ENCODE data around the gene LRRC42. TPM values are rescaled to one million over a fixed set of nuclear protein-coding genes. Genes with fewer than 3 reads are reported as not detected.
"Not testable (repeated sequence)": the region's sequence is repeated elsewhere in the genome, so short reads cannot be mapped to it uniquely, and the experiment has no call there.

Gene LRRC42
- total RNA-seq, 1 donor from 2014 or later = 30.1 TPM

DNA sequence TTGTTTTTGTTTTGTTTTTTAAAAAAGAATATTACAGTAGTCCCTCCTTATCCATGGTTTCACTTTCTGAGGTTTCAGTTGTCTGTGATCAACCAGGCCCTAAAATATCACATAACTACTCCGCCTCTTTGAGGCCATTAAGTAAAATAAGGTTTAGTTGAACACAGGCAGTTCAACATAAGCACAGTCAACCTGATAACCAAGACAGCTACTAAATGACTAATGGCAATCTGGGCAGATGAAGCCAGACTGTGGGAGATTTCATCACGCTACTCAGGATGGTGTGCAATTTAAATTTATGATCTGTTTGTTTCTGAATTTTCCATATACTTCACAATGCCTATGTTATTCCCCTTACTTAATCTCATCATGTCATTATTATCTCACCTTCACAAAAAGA is 41.7 kb downstream of the LRRC42 start:
- Mint-ChIP-seq H3K9me3 (ENCODE audit: unreplicated experiment) (no peaks in the 10 kb centered on the region), H3K4me3 (ENCODE audit: unreplicated experiment) (no peak overlapping the region), H3K36me3 (ENCODE audit: unreplicated experiment) (no peaks in the 10 kb centered on the region), H3K27ac (ENCODE audit: unreplicated experiment) (no peak overlapping the region), H3K4me1 (ENCODE audit: unreplicated experiment) (peaks cover 4% of the 10 kb centered on the region), H3K27me3 (ENCODE audit: unreplicated experiment) (peaks cover 8% of the 10 kb centered on the region)
- TF ChIP-seq, protein P1, sequence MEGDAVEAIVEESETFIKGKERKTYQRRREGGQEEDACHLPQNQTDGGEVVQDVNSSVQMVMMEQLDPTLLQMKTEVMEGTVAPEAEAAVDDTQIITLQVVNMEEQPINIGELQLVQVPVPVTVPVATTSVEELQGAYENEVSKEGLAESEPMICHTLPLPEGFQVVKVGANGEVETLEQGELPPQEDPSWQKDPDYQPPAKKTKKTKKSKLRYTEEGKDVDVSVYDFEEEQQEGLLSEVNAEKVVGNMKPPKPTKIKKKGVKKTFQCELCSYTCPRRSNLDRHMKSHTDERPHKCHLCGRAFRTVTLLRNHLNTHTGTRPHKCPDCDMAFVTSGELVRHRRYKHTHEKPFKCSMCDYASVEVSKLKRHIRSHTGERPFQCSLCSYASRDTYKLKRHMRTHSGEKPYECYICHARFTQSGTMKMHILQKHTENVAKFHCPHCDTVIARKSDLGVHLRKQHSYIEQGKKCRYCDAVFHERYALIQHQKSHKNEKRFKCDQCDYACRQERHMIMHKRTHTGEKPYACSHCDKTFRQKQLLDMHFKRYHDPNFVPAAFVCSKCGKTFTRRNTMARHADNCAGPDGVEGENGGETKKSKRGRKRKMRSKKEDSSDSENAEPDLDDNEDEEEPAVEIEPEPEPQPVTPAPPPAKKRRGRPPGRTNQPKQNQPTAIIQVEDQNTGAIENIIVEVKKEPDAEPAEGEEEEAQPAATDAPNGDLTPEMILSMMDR (IDR thresholded peaks at IDR 0.05) = no peak
- no peak for DNase-seq (ENCODE audit: extremely low spot score, unreplicated experiment)

DNA sequence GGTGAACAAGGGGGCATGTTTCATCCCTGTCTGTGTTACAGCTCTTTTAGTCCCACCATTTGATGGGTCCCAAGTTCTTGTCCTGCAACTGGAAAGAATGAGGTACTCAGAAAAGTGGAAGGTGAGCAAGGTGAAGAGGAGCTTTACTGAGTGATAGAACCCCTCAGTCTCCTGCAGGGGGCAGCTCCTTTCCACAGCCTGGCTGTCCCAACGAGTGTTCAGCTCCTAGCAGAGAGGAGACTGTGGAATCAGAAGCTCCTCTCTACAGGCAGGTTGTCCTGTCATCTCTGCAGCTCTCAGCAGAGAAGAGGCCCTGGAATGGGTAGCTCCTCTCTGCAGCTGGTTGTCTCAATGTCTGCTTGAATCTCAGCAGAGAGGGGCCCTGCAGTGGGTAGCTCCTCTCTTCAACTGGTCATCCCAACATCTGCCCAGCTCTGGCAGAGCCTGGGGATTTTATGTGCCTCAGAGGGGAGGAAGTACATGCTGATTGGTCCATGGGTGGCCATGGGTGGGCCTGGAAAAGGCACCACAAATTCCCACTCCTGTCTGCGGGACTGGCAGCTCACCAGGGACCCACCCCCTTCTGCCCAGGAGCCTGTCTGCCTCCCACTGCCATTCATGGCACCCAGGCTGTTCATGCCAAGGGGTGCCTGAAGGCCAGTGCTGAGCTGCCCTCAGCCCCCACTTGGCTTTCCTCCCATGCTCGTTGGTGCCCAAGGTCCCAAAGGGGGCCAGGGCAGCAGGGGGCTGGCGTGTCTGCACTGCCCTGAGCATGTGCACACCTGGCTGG is 46.1 kb downstream of the LRRC42 start:
- Mint-ChIP-seq H3K9me3 (ENCODE audit: unreplicated experiment) (no peaks in the 10 kb centered on the region), H3K36me3 (ENCODE audit: unreplicated experiment) (no peaks in the 10 kb centered on the region), H3K4me1 (ENCODE audit: unreplicated experiment) (no peaks in the 10 kb centered on the region), H3K27ac (ENCODE audit: unreplicated experiment) (no peak overlapping the region), H3K4me3 (ENCODE audit: unreplicated experiment) (no peak overlapping the region), H3K27me3 (ENCODE audit: unreplicated experiment) (peaks cover 16% of the 10 kb centered on the region)
- TF ChIP-seq, protein P1 (IDR thresholded peaks at IDR 0.05) = peak; percentile 42
- DNase-seq (ENCODE audit: extremely low spot score, unreplicated experiment) = no peak

DNA sequence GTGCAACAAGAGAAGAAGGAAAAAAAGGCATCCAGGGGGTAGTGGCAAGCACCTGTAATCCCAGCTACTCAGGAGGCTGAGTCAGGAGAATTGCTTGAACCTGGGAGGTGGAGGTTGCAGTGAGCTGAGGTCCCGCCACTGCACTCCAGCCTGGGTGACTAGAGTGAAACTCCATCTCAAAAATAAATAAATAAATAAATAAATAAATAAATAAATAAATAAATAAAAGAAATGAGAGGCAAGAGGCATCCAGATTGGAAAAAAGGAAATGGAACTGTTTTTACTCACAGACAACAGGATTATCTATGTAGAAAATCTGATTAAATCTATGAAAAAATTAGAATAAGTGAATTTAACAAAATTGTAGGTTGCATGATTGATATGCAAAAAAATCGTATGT is 48.4 kb downstream of the LRRC42 start:
- not testable (repeated sequence) for H3K27ac Mint-ChIP-seq (ENCODE audit: unreplicated experiment); H3K4me3 Mint-ChIP-seq (ENCODE audit: unreplicated experiment); DNase-seq (ENCODE audit: extremely low spot score, unreplicated experiment)

DNA sequence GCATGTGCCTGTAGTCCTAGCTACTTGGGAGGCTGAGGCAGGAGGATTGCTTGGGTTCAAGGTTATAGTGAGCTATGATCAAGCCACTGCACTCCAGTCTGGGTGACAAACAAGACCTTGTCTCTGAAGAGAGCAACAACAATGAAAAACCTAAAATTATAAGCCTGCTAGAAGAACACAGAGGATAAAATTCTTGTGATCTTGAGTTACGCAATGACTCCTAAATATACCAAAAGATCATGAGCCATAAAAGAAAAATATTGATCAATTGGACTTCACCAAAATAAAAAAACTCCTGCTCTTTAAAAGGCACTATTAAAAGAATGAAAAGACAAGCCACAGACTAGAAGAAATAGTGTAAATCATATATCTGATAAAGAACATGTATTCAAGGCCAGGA is 49.5 kb downstream of the LRRC42 start:
- Mint-ChIP-seq H3K27ac (ENCODE audit: unreplicated experiment) (no peak overlapping the region), H3K27me3 (ENCODE audit: unreplicated experiment) (peaks cover 14% of the 10 kb centered on the region), H3K4me3 (ENCODE audit: unreplicated experiment) (no peak overlapping the region), H3K9me3 (ENCODE audit: unreplicated experiment) (no peaks in the 10 kb centered on the region), H3K4me1 (ENCODE audit: unreplicated experiment) (no peaks in the 10 kb centered on the region), H3K36me3 (ENCODE audit: unreplicated experiment) (no peaks in the 10 kb centered on the region)
- no peak for DNase-seq (ENCODE audit: extremely low spot score, unreplicated experiment)
- TF ChIP-seq, protein P1 (IDR thresholded peaks at IDR 0.05) = no peak

More for the DNA sequence above, 48.4 kb downstream of the LRRC42 start:
- H3K9me3 Mint-ChIP-seq (ENCODE audit: unreplicated experiment); H3K4me1 Mint-ChIP-seq (ENCODE audit: unreplicated experiment); H3K36me3 Mint-ChIP-seq (ENCODE audit: unreplicated experiment); H3K27me3 Mint-ChIP-seq (ENCODE audit: unreplicated experiment): not testable (repeated sequence)

DNA sequence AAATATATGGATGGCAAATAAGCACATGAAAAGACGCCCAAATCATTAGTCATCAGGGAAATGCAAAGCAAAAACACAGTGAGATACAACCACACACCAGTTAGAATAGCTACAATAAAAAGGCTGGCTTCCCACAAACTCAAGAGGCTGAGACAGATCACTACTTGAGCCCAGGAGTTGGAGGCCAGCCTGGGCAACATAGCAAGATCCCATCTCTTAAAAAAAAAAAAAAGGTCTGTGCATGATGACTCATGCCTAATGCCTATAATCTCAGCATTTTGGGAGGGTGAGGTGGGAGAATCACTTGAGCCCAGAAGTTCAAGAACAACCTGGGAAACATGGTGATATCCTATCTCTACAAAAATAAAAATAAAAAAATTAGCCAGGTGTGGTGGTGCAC is 52.1 kb downstream of the LRRC42 start:
- no peak overlapping the region for H3K4me3 Mint-ChIP-seq (ENCODE audit: unreplicated experiment)

More for the DNA sequence above, 52.1 kb downstream of the LRRC42 start:
- H3K36me3 Mint-ChIP-seq (ENCODE audit: unreplicated experiment) = no peaks in the 10 kb centered on the region
- TF ChIP-seq, protein P1 (IDR thresholded peaks at IDR 0.05) = no peak
- H3K27ac Mint-ChIP-seq (ENCODE audit: unreplicated experiment) = no peak overlapping the region
- no peak for DNase-seq (ENCODE audit: extremely low spot score, unreplicated experiment)
- no peaks in the 10 kb centered on the region for H3K9me3 Mint-ChIP-seq (ENCODE audit: unreplicated experiment)
- peaks cover 21% of the 10 kb centered on the region for H3K27me3 Mint-ChIP-seq (ENCODE audit: unreplicated experiment)
- no peaks in the 10 kb centered on the region for H3K4me1 Mint-ChIP-seq (ENCODE audit: unreplicated experiment)
